Measurements from ENCODE around the gene LMO4. TPM values are rescaled to one million over a fixed set of nuclear protein-coding genes. Genes with fewer than 3 reads are reported as not detected.

LMO4 gene
- polyA plus RNA-seq (2013, experiment 1 of 2; ENCODE audit: insufficient read length) = 94.7 TPM
- polyA plus RNA-seq (2013, experiment 2 of 2; ENCODE audit: insufficient read length) = 92.0 TPM

GRCh38 chr1:87328272-87329050 lies at the start of gene LMO4:
TSS of gene LMO4 (plus strand) at chr1:87328880. CDS start at chr1:87332016, 3,136 bp downstream.
- DNase-seq = peak; percentile 99

GRCh38 chr1:87279536-87279875 lies 49.2 kb upstream of the LMO4 start:
- peak; percentile 44 for DNase-seq

- DNase-seq = peak; percentile 36
Observed at GRCh38 chr1:87279966-87280535, 48.6 kb upstream of the LMO4 start.

- DNase-seq = peak; percentile 21
Observed at GRCh38 chr1:87284456-87285240, 44.0 kb upstream of the LMO4 start.

- DNase-seq = peak; percentile 92
Observed at GRCh38 chr1:87291107-87291506, 37.6 kb upstream of the LMO4 start.

- DNase-seq = peak; percentile 73
Observed at GRCh38 chr1:87292684-87293493, 35.8 kb upstream of the LMO4 start.

- no peak for DNase-seq
Observed at GRCh38 chr1:87294633-87295032, 34.0 kb upstream of the LMO4 start.

GRCh38 chr1:87295445-87296110 lies 33.1 kb upstream of the LMO4 start:
- DNase-seq = no peak

GRCh38 chr1:87296206-87296605 lies 32.5 kb upstream of the LMO4 start:
- no peak for DNase-seq

GRCh38 chr1:87299661-87300060 lies 29.0 kb upstream of the LMO4 start:
- DNase-seq = no peak

- DNase-seq = no peak
Observed at GRCh38 chr1:87300628-87301027, 28.1 kb upstream of the LMO4 start.

- no peak for DNase-seq
Observed at GRCh38 chr1:87305151-87305550, 23.5 kb upstream of the LMO4 start.

GRCh38 chr1:87305762-87306161 lies 22.9 kb upstream of the LMO4 start:
- peak; percentile 65 for DNase-seq

- DNase-seq = no peak
Observed at GRCh38 chr1:87307306-87307705, 21.4 kb upstream of the LMO4 start.

GRCh38 chr1:87307931-87308330 lies 20.7 kb upstream of the LMO4 start:
- DNase-seq = no peak

GRCh38 chr1:87314091-87314490 lies 14.6 kb upstream of the LMO4 start:
- no peak for DNase-seq

GRCh38 chr1:87318056-87318650 lies 10.5 kb upstream of the LMO4 start:
- no peak for DNase-seq

- no peak for DNase-seq
Observed at GRCh38 chr1:87318806-87319205, 9.9 kb upstream of the LMO4 start.

GRCh38 chr1:87325982-87326738 lies 2.5 kb upstream of the LMO4 start:
- DNase-seq = peak; percentile 42

- no peak for DNase-seq
Observed at GRCh38 chr1:87327376-87328271, 1.1 kb upstream of the LMO4 start.
